Measurements from ENCODE around the gene CCDC8. TPM values are rescaled to one million over a fixed set of nuclear protein-coding genes. Genes with fewer than 3 reads are reported as not detected.
A peak's percentile ranks its signal among the peaks of the same experiment; 100 is the strongest.

CCDC8 gene
- polyA plus RNA-seq, 2 of the 4 experiments (the other 2 are of a cell fraction): 0.04 to 0.08 TPM

GRCh38 chr19:46411088-46411924 lies 2.1 kb downstream of the CCDC8 start:
- no peak for DNase-seq (ENCODE audit: low read depth in 1 of 2, low spot score in 1 of 2)
- Histone ChIP-seq H3K4me3 (no peak overlapping the region), H3K27ac (no peak overlapping the region), H3K4me2 (no peak overlapping the region), H3K9me3 (no peaks in the 10 kb centered on the region), H3K4me1 (peaks cover 6% of the 10 kb centered on the region; the same call in 1 of the 3 replicates)
- no peak for ATAC-seq
- TF ChIP-seq MAZ (IDR thresholded peaks at IDR 0.05; ENCODE audit: borderline replicate concordance, low read depth, low read length) (no peak), ZFP36 (IDR thresholded peaks at IDR 0.05; ENCODE audit: borderline replicate concordance, partially characterized antibody) (peak; percentile 61)
- WGBS (ENCODE audit: missing lambda C conversion rate): 80% methylated on average over 13 of the region's 13 CpGs
- ChIA-PET CTCF (interaction anchor here (0.7 to 22.6 kb wide), 10 partner anchors 9 to 334 kb away, joined by 3 to 501 read pairs (median 5); partner anchors contain the start of gene PNMA8A), POLR2A (no interaction called here)
- no peak for FAIRE-seq

DNA sequence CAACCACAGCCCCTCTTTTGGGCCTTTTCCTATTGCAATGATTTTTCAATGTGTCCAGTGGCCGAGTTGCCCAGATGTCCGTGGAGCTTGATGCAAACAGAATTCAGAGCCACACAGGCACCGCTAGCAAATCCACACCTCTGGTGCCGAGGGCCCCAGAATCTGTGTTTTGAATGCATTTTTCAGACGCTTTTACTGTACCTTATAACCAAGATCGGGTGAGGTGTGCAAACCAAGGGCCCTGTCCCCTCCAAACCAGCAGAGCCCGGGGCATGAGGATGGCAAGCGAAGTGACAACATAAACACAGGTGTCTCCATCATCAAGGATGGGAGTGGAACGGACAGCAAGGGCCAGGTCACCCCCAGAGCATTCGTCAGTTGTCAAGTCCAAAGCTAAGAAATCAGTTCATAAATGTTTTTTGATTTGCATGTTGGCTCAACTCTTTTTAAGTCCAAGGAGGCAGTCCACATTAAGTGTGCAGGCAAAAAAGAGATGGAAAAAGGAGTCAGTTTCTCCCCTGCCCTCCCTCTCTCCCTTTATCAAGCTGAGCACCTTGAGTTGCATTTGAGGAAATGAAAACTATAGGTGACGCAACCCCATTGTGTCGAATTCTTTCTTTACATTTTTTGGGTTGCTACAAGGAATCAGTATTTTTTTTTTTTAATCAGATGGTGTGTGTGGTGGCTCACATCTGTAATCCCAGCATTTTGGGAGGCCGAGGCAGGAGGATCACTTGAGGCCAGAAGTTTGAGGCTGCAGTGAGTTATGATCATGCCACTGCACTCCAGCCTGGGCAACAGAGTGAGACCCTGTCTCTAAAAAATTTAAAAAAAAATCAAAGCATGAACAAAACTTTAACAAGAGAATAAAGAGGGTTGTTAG lies 2.9 kb downstream of the CCDC8 start:
- DNase-seq (ENCODE audit: low read depth in 1 of 2, low spot score in 1 of 2) (no peak), FAIRE-seq (no peak), ATAC-seq (no peak)
- H3K27ac ChIP-seq: no peak overlapping the region
- H3K9me3 ChIP-seq: no peaks in the 10 kb centered on the region
- WGBS (ENCODE audit: missing lambda C conversion rate): 84% methylated on average over 13 of the region's 13 CpGs
- no peak overlapping the region for H3K4me3 ChIP-seq
- no peak overlapping the region for H3K4me2 ChIP-seq
- H3K4me1 ChIP-seq: no peaks in the 10 kb centered on the region
- ChIA-PET POLR2A (no interaction called here), CTCF (interaction anchor here (0.6 to 22.6 kb wide), 12 partner anchors 8 to 1192 kb away, joined by 3 to 501 read pairs (median 4); partner anchors contain the start of gene PNMA8A)
- no peak for TF ChIP-seq RFX5 (IDR thresholded peaks at IDR 0.05)
- TF ChIP-seq MYC (IDR thresholded peaks at IDR 0.05; ENCODE audit: borderline replicate concordance, low read length): no peak
- no peak for TF ChIP-seq E2F6 (IDR thresholded peaks at IDR 0.05; ENCODE audit: borderline replicate concordance, low read depth)
- no peak for TF ChIP-seq MAFK (IDR thresholded peaks at IDR 0.05; ENCODE audit: partially characterized antibody)
- TF ChIP-seq, protein P1, sequence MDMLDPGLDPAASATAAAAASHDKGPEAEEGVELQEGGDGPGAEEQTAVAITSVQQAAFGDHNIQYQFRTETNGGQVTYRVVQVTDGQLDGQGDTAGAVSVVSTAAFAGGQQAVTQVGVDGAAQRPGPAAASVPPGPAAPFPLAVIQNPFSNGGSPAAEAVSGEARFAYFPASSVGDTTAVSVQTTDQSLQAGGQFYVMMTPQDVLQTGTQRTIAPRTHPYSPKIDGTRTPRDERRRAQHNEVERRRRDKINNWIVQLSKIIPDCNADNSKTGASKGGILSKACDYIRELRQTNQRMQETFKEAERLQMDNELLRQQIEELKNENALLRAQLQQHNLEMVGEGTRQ (IDR thresholded peaks at IDR 0.05): no peak
- TF ChIP-seq BHLHE40 (IDR thresholded peaks at IDR 0.05; ENCODE audit: low read depth, low read length): no peak
- TF ChIP-seq JUN (IDR thresholded peaks at IDR 0.05): no peak

GRCh38 chr19:46409191-46409590 lies 4.2 kb downstream of the CCDC8 start:
- no peak overlapping the region for H3K4me3 ChIP-seq
- H3K27ac ChIP-seq: peak overlapping the region in 1 of 2 experiments; percentile 29; a peak in 1 of 6 replicates
- 55% methylated on average over 3 of the region's 3 CpGs for WGBS (ENCODE audit: missing lambda C conversion rate)
- ATAC-seq: no peak
- TF ChIP-seq CHD2 (IDR thresholded peaks at IDR 0.05; ENCODE audit: low read length, partially characterized antibody) (no peak), CHD4 (IDR thresholded peaks at IDR 0.05; ENCODE audit: borderline replicate concordance) (no peak), RAD21 (conservative IDR thresholded peaks at IDR 0.05 in 1 of 2, IDR thresholded peaks at IDR 0.05 in 1 of 2) (no peak), NFE2L2 (conservative IDR thresholded peaks at IDR 0.05; ENCODE audit: low read length) (no peak), MAX (IDR thresholded peaks at IDR 0.05) (no peak), PHF8 (IDR thresholded peaks at IDR 0.05; ENCODE audit: borderline replicate concordance, low read depth) (no peak), BCL3 (IDR thresholded peaks at IDR 0.05) (no peak), SREBF2 (IDR thresholded peaks at IDR 0.05) (no peak), ZNF302 (CRISPR knock-in tag; IDR thresholded peaks at IDR 0.05) (no peak), EP300 (IDR thresholded peaks at IDR 0.05) (no peak), CTCF (IDR thresholded peaks at IDR 0.05) (no peak), GATA3 (IDR thresholded peaks at IDR 0.05; ENCODE audit: borderline replicate concordance) (no peak), FOSB (CRISPR knock-in tag; IDR thresholded peaks at IDR 0.05) (no peak), ESRRA (IDR thresholded peaks at IDR 0.05; ENCODE audit: borderline replicate concordance, low read length) (no peak), RARB (CRISPR knock-in tag; IDR thresholded peaks at IDR 0.05) (no peak), JUNB (IDR thresholded peaks at IDR 0.05) (no peak)
- TF ChIP-seq, protein P2, sequence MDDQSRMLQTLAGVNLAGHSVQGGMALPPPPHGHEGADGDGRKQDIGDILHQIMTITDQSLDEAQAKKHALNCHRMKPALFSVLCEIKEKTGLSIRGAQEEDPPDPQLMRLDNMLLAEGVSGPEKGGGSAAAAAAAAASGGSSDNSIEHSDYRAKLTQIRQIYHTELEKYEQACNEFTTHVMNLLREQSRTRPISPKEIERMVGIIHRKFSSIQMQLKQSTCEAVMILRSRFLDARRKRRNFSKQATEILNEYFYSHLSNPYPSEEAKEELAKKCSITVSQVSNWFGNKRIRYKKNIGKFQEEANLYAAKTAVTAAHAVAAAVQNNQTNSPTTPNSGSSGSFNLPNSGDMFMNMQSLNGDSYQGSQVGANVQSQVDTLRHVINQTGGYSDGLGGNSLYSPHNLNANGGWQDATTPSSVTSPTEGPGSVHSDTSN (IDR thresholded peaks at IDR 0.05): no peak
- DNase-seq (ENCODE audit: low read depth in 1 of 2, low spot score in 1 of 2): no peak
- FAIRE-seq: no peak
- H3K4me2 ChIP-seq: no peak overlapping the region
- POLR2A ChIA-PET: no interaction called here
- H3K4me1 ChIP-seq: no peaks in the 10 kb centered on the region
- no peaks in the 10 kb centered on the region for H3K9me3 ChIP-seq
- CTCF ChIA-PET: interaction anchor here (2.2 to 22.6 kb wide), 5 partner anchors 12 to 82 kb away, joined by 5 to 501 read pairs (median 19); partner anchors contain the start of gene PNMA8A

Data from A549 (cell line).